CD14-positive monocyte (primary cell): Measurements from ENCODE around the gene GAPVD1. TPM values are rescaled to one million over a fixed set of nuclear protein-coding genes. Genes with fewer than 3 reads are reported as not detected.

ENCODE experiments used
- DNase-seq, 3 donors: peaks; one replicate each; pipeline ENCODE4 v3.0.0-alpha.2; 2011 to 2022
- H2AFZ ChIP-seq: 2 replicates; pipeline ENCODE4 v1.6.0; 2012; ENCODE audit warnings: mild to moderate bottlenecking, low read depth, low read length, inconsistent platforms; ENCODE audit not compliant: insufficient read depth, poor library complexity, severe bottlenecking
- H3K27ac ChIP-seq, 2 donors: 1 replicate in 1 of 2; 2 replicates in 1 of 2; pipeline ENCODE4 v1.5.1; 2012 to 2013; ENCODE audit warnings: low read length in 2 of 2, control low read depth in 1 of 2, inconsistent platforms in 1 of 2, low read depth in 1 of 2, mild to moderate bottlenecking in 1 of 2
- H3K27me3 ChIP-seq, 2 donors: one replicate each; pipeline versions ENCODE4 v1.6.0 to v1.6.1; 2011 to 2013; ENCODE audit warnings: low read length in 2 of 2; ENCODE audit not compliant: control insufficient read depth in 2 of 2, insufficient read depth in 2 of 2
- H3K36me3 ChIP-seq, 2 donors: replicated peaks in 1 of 2; 1 replicate in 1 of 2; 2 replicates in 1 of 2; pipeline versions ENCODE4 v1.5.1 to v1.6.1; 2012 to 2013; ENCODE audit warnings: low read length in 2 of 2, control low read depth in 1 of 2, inconsistent platforms in 1 of 2, mild to moderate bottlenecking in 1 of 2; ENCODE audit not compliant: insufficient read depth in 2 of 2, control insufficient read depth in 1 of 2
- H3K4me1 ChIP-seq, 2 donors: 1 replicate in 1 of 2; 2 replicates in 1 of 2; pipeline versions ENCODE4 v1.5.1 to v1.6.1; 2012 to 2013; ENCODE audit warnings: low read length in 2 of 2, control low read depth in 1 of 2, inconsistent platforms in 1 of 2, mild to moderate bottlenecking in 1 of 2, moderate library complexity in 1 of 2; ENCODE audit not compliant: insufficient read depth in 2 of 2, control insufficient read depth in 1 of 2
- H3K4me2 ChIP-seq: replicated peaks from 2 replicates; pipeline ENCODE3; 2012; ENCODE audit warnings: low read length, moderate library complexity, mild to moderate bottlenecking; ENCODE audit not compliant: poor library complexity, severe bottlenecking; ENCODE audit errors: extremely low read depth
- H3K4me3 ChIP-seq, 3 experiments: fragments of 200-600 bp in 1 of 3; sonication (generic) in 1 of 3; replicated peaks in 1 of 3; 1 replicate in 2 of 3; 2 replicates in 1 of 3; pipeline ENCODE4 v1.5.1; 2011 to 2013; ENCODE audit warnings: low read length in 3 of 3, mild to moderate bottlenecking in 3 of 3, control low read depth in 2 of 3, low read depth in 2 of 3, inconsistent platforms in 1 of 3, moderate library complexity in 1 of 3
- H3K79me2 ChIP-seq: 2 replicates; pipeline ENCODE4 v1.6.0; 2012; ENCODE audit warnings: mild to moderate bottlenecking, control low read depth, inconsistent platforms, low read length, moderate library complexity; ENCODE audit not compliant: insufficient read depth
- H3K9ac ChIP-seq: 2 replicates; pipeline ENCODE4 v1.6.0; 2017; ENCODE audit warnings: low read length, mild to moderate bottlenecking; ENCODE audit not compliant: insufficient read depth, poor library complexity, severe bottlenecking
- H3K9me3 ChIP-seq, 2 donors: replicated peaks in 1 of 2; 1 replicate in 1 of 2; 2 replicates in 1 of 2; pipeline versions ENCODE4 v1.5.1 to v1.6.1; 2012 to 2013; ENCODE audit warnings: low read length in 2 of 2, control low read depth in 1 of 2; ENCODE audit not compliant: control insufficient read depth in 1 of 2, insufficient read depth in 1 of 2
- H4K20me1 ChIP-seq: 2 replicates; pipeline ENCODE4 v1.6.0; 2012; ENCODE audit warnings: mild to moderate bottlenecking, low read length, control low read depth, moderate library complexity; ENCODE audit not compliant: insufficient read depth
- H3K27ac Mint-ChIP-seq, 7 donors: one replicate each; pipeline ENCODE4 v1.8.0; 2020; ENCODE audit warnings: mild to moderate bottlenecking in 7 of 7, mixed read lengths in 7 of 7, moderate library complexity in 6 of 7, inconsistent platforms in 2 of 7
- H3K27me3 Mint-ChIP-seq, 3 donors: one replicate each; pipeline ENCODE4 v1.8.0; 2021 to 2022; ENCODE audit warnings: low read depth in 3 of 3, mild to moderate bottlenecking in 3 of 3, mixed read lengths in 3 of 3, moderate library complexity in 3 of 3, inconsistent platforms in 1 of 3
- H3K36me3 Mint-ChIP-seq, 2 donors: one replicate each; pipeline ENCODE4 v1.8.0; 2020; ENCODE audit warnings: mixed read lengths in 2 of 2, inconsistent platforms in 1 of 2, mild to moderate bottlenecking in 1 of 2
- H3K4me1 Mint-ChIP-seq: one replicate; pipeline ENCODE4 v1.8.0; 2020; ENCODE audit warnings: mild to moderate bottlenecking, mixed read lengths
- H3K4me3 Mint-ChIP-seq, 2 donors: one replicate each; pipeline ENCODE4 v1.8.0; 2020; ENCODE audit warnings: mild to moderate bottlenecking in 2 of 2, mixed read lengths in 2 of 2, moderate library complexity in 1 of 2
- H3K9me3 Mint-ChIP-seq, 7 donors: one replicate each; pipeline ENCODE4 v1.8.0; 2020 to 2022; ENCODE audit warnings: mixed read lengths in 7 of 7, mild to moderate bottlenecking in 6 of 7, moderate library complexity in 6 of 7, inconsistent platforms in 2 of 7
- CTCF ChIP-seq: fragments of 200-600 bp; IDR thresholded peaks from one replicate; pipeline ENCODE4 v1.8.0; 2022; ENCODE audit warnings: antibody characterized with exemption, mild to moderate bottlenecking
- whole genome bisulfite sequencing: methylation state at CpG from one replicate; pipeline ENCODE4 v1.1.5; 2013; ENCODE audit warnings: missing lambda C conversion rate; ENCODE audit not compliant: insufficient coverage; 5-methylcytosine and 5-hydroxymethylcytosine counted together
- intact Hi-C, 2 donors: fragments of 100-400 bp; cut with micrococcal nuclease; formaldehyde crosslinking; loops; one replicate each; pipeline versions ENCODE4 v1.15.0 to v1.15.1; 2023
- polyA plus RNA-seq, 3 donors: library from polyadenylated mRNA; depleted of rRNA in 1 of 3; unstranded in 2 of 3; stranded (reverse) in 1 of 3; fragments of 300-500 nt in 2 of 3; fragments of >200 nt in 1 of 3; fragmentation: Illumina TruSeq in 2 of 3; gene quantifications; 1 replicate in 2 of 3; 2 replicates in 1 of 3; pipeline ENCODE4 v1.2.3, GENCODE V29; 2012 to 2021

GAPVD1 gene
- polyA plus RNA-seq, 3 donors, result 18.7 to 49.2 (median 30.5) TPM

DNA sequence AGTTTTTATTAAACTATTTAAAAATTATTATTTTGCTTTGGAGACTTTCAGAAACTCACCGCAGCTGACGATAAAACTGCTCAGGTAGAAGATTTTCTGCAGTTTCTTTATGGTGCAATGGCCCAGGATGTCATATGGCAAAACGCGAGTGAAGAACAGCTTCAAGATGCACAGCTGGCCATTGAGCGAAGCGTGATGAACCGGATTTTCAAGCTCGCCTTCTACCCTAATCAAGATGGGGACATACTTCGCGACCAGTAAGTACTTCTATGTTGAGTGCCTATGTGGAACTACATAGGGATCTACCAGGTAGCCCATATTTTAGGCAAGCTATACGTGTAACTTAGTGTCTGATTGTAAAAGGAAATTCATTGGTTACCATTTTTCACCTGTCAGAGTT is 94.0 kb downstream of the GAPVD1 start:
- no peak for DNase-seq
- no peak overlapping the region for H3K4me3 ChIP-seq
- Mint-ChIP-seq H3K27me3 (peaks cover 0 to 2% (median 0%) of the 10 kb centered on the region in 3 donors), H3K9me3 (peaks cover 0 to 2% (median 0%) of the 10 kb centered on the region in 7 donors), H3K4me1 (no peaks in the 10 kb centered on the region), H3K36me3 (peaks cover 88 to 99% of the 10 kb centered on the region in 2 donors), H3K27ac (no peak overlapping the region), H3K4me3 (no peak overlapping the region)
- 100% methylated on average over 7 of the region's 11 CpGs for WGBS
- H2AFZ ChIP-seq, result no peak overlapping the region
- H3K27ac ChIP-seq, result no peak overlapping the region
- H3K9ac ChIP-seq, result no peak overlapping the region
- no peaks in the 10 kb centered on the region for H3K79me2 ChIP-seq
- H3K4me1 ChIP-seq, result no peaks in the 10 kb centered on the region
- H4K20me1 ChIP-seq, result no peaks in the 10 kb centered on the region
- peaks cover 94 to 100% of the 10 kb centered on the region in 2 donors for H3K36me3 ChIP-seq
- TF ChIP-seq CTCF, result no peak
- no peak overlapping the region for H3K4me2 ChIP-seq
- H3K27me3 ChIP-seq, result no peaks in the 10 kb centered on the region
- intact Hi-C loops, result no loop called here
- no peaks in the 10 kb centered on the region for H3K9me3 ChIP-seq

DNA sequence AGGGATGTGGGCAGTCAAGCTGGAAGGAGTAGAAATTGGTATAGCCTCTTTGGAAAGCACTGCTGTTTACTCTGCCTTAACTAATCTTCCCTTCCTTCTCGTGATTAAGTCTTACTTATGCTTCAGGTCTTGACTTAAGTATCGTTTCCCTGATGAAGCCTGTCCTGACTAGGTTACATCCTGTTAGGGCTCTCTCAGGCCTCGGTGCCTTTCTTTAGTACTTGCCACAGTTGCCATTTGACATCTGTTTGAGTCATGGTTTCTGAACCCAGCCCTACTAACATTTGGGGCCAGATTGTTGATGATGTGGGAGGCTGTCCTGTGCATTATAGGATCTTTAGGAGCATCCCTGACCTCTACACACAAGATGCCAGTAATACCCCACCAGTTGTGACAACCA is 94.4 kb downstream of the GAPVD1 start:
- Histone ChIP-seq H3K79me2 (no peaks in the 10 kb centered on the region), H3K4me2 (no peak overlapping the region), H3K4me1 (no peaks in the 10 kb centered on the region), H3K9me3 (no peaks in the 10 kb centered on the region), H4K20me1 (no peaks in the 10 kb centered on the region), H3K27me3 (no peaks in the 10 kb centered on the region), H3K4me3 (no peak overlapping the region), H3K27ac (no peak overlapping the region), H3K9ac (no peak overlapping the region), H2AFZ (no peak overlapping the region), H3K36me3 (peaks cover 94 to 100% of the 10 kb centered on the region in 2 donors)
- Mint-ChIP-seq H3K9me3 (peaks cover 0 to 2% (median 0%) of the 10 kb centered on the region in 7 donors), H3K4me1 (no peaks in the 10 kb centered on the region), H3K4me3 (no peak overlapping the region), H3K36me3 (peaks cover 88 to 99% of the 10 kb centered on the region in 2 donors), H3K27ac (no peak overlapping the region), H3K27me3 (peaks cover 0 to 2% (median 0%) of the 10 kb centered on the region in 3 donors)
- DNase-seq, result no peak
- intact Hi-C loops, result no loop called here
- 94% methylated on average over 2 of the region's 3 CpGs for WGBS
- TF ChIP-seq CTCF, result no peak
